ENCODE results near the gene JAML.

DNA sequence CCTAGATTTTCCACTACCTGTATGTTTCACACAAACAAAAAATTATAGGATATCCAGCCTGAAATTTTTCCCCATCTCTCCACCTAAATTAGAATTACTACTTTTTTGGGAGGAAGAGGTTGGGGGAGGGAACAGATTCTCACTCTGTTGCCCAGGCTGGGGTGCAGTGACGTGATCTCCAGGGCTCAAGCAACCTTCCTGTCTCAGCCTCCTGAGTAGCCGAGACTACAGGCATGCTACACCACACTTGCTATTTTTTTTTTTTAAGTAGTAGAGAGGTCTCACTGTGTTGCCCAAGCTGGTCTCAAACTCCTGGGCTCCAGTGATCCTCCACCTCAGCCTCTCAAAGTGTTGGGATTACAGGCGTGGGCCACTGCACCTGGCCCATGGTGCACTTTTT is 9.5 kb downstream of the JAML start:
- TF ChIP-seq, protein P1, sequence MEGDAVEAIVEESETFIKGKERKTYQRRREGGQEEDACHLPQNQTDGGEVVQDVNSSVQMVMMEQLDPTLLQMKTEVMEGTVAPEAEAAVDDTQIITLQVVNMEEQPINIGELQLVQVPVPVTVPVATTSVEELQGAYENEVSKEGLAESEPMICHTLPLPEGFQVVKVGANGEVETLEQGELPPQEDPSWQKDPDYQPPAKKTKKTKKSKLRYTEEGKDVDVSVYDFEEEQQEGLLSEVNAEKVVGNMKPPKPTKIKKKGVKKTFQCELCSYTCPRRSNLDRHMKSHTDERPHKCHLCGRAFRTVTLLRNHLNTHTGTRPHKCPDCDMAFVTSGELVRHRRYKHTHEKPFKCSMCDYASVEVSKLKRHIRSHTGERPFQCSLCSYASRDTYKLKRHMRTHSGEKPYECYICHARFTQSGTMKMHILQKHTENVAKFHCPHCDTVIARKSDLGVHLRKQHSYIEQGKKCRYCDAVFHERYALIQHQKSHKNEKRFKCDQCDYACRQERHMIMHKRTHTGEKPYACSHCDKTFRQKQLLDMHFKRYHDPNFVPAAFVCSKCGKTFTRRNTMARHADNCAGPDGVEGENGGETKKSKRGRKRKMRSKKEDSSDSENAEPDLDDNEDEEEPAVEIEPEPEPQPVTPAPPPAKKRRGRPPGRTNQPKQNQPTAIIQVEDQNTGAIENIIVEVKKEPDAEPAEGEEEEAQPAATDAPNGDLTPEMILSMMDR (conservative IDR thresholded peaks at IDR 0.05; ENCODE audit: low read depth in 2 of 2) = no peak
- no peak for TF ChIP-seq EZH2 (IDR thresholded peaks at IDR 0.05; ENCODE audit: low read depth, unreplicated experiment)
- TF ChIP-seq POLR2AphosphoS5 (IDR thresholded peaks at IDR 0.05; ENCODE audit: low read depth) = no peak
- TF ChIP-seq, protein P2, sequence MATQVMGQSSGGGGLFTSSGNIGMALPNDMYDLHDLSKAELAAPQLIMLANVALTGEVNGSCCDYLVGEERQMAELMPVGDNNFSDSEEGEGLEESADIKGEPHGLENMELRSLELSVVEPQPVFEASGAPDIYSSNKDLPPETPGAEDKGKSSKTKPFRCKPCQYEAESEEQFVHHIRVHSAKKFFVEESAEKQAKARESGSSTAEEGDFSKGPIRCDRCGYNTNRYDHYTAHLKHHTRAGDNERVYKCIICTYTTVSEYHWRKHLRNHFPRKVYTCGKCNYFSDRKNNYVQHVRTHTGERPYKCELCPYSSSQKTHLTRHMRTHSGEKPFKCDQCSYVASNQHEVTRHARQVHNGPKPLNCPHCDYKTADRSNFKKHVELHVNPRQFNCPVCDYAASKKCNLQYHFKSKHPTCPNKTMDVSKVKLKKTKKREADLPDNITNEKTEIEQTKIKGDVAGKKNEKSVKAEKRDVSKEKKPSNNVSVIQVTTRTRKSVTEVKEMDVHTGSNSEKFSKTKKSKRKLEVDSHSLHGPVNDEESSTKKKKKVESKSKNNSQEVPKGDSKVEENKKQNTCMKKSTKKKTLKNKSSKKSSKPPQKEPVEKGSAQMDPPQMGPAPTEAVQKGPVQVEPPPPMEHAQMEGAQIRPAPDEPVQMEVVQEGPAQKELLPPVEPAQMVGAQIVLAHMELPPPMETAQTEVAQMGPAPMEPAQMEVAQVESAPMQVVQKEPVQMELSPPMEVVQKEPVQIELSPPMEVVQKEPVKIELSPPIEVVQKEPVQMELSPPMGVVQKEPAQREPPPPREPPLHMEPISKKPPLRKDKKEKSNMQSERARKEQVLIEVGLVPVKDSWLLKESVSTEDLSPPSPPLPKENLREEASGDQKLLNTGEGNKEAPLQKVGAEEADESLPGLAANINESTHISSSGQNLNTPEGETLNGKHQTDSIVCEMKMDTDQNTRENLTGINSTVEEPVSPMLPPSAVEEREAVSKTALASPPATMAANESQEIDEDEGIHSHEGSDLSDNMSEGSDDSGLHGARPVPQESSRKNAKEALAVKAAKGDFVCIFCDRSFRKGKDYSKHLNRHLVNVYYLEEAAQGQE (IDR thresholded peaks at IDR 0.05; ENCODE audit: unreplicated experiment) = no peak
- no peak for TF ChIP-seq CREB1 (CRISPR knock-in tag; IDR thresholded peaks at IDR 0.05; ENCODE audit: low read depth)
- TF ChIP-seq STAT1 (IDR thresholded peaks at IDR 0.05; ENCODE audit: unreplicated experiment) = no peak
- TF ChIP-seq ZNF331 (CRISPR knock-in tag; IDR thresholded peaks at IDR 0.05; ENCODE audit: low read depth) = no peak
- no peak for TF ChIP-seq EZH2phosphoT487 (IDR thresholded peaks at IDR 0.05; ENCODE audit: unreplicated experiment)
- no peak for TF ChIP-seq NANOG (IDR thresholded peaks at IDR 0.05; ENCODE audit: borderline replicate concordance)
- TF ChIP-seq, protein P3, sequence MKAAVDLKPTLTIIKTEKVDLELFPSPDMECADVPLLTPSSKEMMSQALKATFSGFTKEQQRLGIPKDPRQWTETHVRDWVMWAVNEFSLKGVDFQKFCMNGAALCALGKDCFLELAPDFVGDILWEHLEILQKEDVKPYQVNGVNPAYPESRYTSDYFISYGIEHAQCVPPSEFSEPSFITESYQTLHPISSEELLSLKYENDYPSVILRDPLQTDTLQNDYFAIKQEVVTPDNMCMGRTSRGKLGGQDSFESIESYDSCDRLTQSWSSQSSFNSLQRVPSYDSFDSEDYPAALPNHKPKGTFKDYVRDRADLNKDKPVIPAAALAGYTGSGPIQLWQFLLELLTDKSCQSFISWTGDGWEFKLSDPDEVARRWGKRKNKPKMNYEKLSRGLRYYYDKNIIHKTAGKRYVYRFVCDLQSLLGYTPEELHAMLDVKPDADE (IDR thresholded peaks at IDR 0.05) = no peak
- no peak for TF ChIP-seq JUNB (IDR thresholded peaks at IDR 0.05; ENCODE audit: unreplicated experiment)
- TF ChIP-seq, protein P4, sequence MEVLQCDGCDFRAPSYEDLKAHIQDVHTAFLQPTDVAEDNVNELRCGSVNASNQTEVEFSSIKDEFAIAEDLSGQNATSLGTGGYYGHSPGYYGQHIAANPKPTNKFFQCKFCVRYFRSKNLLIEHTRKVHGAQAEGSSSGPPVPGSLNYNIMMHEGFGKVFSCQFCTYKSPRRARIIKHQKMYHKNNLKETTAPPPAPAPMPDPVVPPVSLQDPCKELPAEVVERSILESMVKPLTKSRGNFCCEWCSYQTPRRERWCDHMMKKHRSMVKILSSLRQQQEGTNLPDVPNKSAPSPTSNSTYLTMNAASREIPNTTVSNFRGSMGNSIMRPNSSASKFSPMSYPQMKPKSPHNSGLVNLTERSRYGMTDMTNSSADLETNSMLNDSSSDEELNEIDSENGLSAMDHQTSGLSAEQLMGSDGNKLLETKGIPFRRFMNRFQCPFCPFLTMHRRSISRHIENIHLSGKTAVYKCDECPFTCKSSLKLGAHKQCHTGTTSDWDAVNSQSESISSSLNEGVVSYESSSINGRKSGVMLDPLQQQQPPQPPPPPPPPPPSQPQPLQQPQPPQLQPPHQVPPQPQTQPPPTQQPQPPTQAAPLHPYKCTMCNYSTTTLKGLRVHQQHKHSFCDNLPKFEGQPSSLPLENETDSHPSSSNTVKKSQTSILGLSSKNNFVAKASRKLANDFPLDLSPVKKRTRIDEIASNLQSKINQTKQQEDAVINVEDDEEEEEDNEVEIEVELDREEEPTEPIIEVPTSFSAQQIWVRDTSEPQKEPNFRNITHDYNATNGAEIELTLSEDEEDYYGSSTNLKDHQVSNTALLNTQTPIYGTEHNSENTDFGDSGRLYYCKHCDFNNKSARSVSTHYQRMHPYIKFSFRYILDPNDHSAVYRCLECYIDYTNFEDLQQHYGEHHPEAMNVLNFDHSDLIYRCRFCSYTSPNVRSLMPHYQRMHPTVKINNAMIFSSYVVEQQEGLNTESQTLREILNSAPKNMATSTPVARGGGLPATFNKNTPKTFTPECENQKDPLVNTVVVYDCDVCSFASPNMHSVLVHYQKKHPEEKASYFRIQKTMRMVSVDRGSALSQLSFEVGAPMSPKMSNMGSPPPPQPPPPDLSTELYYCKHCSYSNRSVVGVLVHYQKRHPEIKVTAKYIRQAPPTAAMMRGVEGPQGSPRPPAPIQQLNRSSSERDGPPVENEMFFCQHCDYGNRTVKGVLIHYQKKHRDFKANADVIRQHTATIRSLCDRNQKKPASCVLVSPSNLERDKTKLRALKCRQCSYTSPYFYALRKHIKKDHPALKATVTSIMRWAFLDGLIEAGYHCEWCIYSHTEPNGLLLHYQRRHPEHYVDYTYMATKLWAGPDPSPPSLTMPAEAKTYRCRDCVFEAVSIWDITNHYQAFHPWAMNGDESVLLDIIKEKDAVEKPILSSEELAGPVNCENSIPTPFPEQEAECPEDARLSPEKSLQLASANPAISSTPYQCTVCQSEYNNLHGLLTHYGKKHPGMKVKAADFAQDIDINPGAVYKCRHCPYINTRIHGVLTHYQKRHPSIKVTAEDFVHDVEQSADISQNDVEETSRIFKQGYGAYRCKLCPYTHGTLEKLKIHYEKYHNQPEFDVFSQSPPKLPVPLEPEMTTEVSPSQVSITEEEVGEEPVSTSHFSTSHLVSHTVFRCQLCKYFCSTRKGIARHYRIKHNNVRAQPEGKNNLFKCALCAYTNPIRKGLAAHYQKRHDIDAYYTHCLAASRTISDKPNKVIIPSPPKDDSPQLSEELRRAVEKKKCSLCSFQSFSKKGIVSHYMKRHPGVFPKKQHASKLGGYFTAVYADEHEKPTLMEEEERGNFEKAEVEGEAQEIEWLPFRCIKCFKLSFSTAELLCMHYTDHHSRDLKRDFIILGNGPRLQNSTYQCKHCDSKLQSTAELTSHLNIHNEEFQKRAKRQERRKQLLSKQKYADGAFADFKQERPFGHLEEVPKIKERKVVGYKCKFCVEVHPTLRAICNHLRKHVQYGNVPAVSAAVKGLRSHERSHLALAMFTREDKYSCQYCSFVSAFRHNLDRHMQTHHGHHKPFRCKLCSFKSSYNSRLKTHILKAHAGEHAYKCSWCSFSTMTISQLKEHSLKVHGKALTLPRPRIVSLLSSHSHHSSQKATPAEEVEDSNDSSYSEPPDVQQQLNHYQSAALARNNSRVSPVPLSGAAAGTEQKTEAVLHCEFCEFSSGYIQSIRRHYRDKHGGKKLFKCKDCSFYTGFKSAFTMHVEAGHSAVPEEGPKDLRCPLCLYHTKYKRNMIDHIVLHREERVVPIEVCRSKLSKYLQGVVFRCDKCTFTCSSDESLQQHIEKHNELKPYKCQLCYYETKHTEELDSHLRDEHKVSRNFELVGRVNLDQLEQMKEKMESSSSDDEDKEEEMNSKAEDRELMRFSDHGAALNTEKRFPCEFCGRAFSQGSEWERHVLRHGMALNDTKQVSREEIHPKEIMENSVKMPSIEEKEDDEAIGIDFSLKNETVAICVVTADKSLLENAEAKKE (CRISPR knock-in tag; IDR thresholded peaks at IDR 0.05) = no peak
